ENCODE results near the gene NT5E.

NT5E gene

GRCh38 chr6:85498596-85499258 is 48.8 kb downstream of the NT5E start (continued):
- TF ChIP-seq PRDM2 (tag by site-specific recombination; IDR thresholded peaks at IDR 0.05; ENCODE audit: borderline replicate concordance), result no peak
- peak; percentile 85 for TF ChIP-seq PRDM10 (tag by site-specific recombination; IDR thresholded peaks at IDR 0.05)
- no peak for TF ChIP-seq RBAK (tag by site-specific recombination; IDR thresholded peaks at IDR 0.05)
- TF ChIP-seq PRDM1 (tag by site-specific recombination; IDR thresholded peaks at IDR 0.05), result no peak
- TF ChIP-seq ZBTB48 (tag by site-specific recombination; IDR thresholded peaks at IDR 0.05), result no peak
- no peak for TF ChIP-seq ZNF560 (tag by site-specific recombination; IDR thresholded peaks at IDR 0.05; ENCODE audit: borderline replicate concordance)
- TF ChIP-seq ZNF514 (tag by site-specific recombination; IDR thresholded peaks at IDR 0.05), result no peak
- TF ChIP-seq ZNF239 (tag by site-specific recombination; IDR thresholded peaks at IDR 0.05), result no peak
- peak; percentile 37; the same call in 1 of the 2 replicates for TF ChIP-seq ZNF610 (tag by site-specific recombination; IDR thresholded peaks at IDR 0.05; ENCODE audit: borderline replicate concordance)
- TF ChIP-seq ZNF132 (tag by site-specific recombination; IDR thresholded peaks at IDR 0.05; ENCODE audit: borderline replicate concordance), result no peak
- no peak for TF ChIP-seq ZNF274 (IDR thresholded peaks at IDR 0.05; ENCODE audit: low read length)
- no peak for TF ChIP-seq ZNF274 (tag by site-specific recombination; IDR thresholded peaks at IDR 0.05; ENCODE audit: borderline replicate concordance)
- TF ChIP-seq ZNF624 (tag by site-specific recombination; IDR thresholded peaks at IDR 0.05), result no peak
- peak; percentile 54 for TF ChIP-seq ZNF184 (tag by site-specific recombination; IDR thresholded peaks at IDR 0.05)
- TF ChIP-seq ZNF677 (tag by site-specific recombination; IDR thresholded peaks at IDR 0.05), result peak; percentile 48; the same call in 1 of the 2 replicates
- TF ChIP-seq ZNF513 (tag by site-specific recombination; IDR thresholded peaks at IDR 0.05), result no peak
- no peak for TF ChIP-seq ZNF664 (tag by site-specific recombination; IDR thresholded peaks at IDR 0.05)
- peak; percentile 55; the same call in 1 of the 2 replicates for TF ChIP-seq ZNF561 (tag by site-specific recombination; IDR thresholded peaks at IDR 0.05; ENCODE audit: borderline replicate concordance)
- peak; percentile 17 for TF ChIP-seq GLIS1 (tag by site-specific recombination; IDR thresholded peaks at IDR 0.05)
- TF ChIP-seq ZNF777 (tag by site-specific recombination; IDR thresholded peaks at IDR 0.05; ENCODE audit: borderline replicate concordance), result no peak
- no peak for TF ChIP-seq ZNF19 (tag by site-specific recombination; IDR thresholded peaks at IDR 0.05; ENCODE audit: low read depth)
- TF ChIP-seq ZNF202 (tag by site-specific recombination; IDR thresholded peaks at IDR 0.05; ENCODE audit: borderline replicate concordance), result no peak
- TF ChIP-seq ZNF692 (tag by site-specific recombination; IDR thresholded peaks at IDR 0.05), result peak; percentile 79
- 0 out of 2 replicates have a peak, but pooled peaks have one; percentile 41 for TF ChIP-seq KLF10 (tag by site-specific recombination; IDR thresholded peaks at IDR 0.05)
- TF ChIP-seq ZBTB8A (tag by site-specific recombination; IDR thresholded peaks at IDR 0.05), result no peak
- no peak for TF ChIP-seq EGR2 (tag by site-specific recombination; IDR thresholded peaks at IDR 0.05; ENCODE audit: low read depth)
- TF ChIP-seq ZNF266 (tag by site-specific recombination; IDR thresholded peaks at IDR 0.05; ENCODE audit: low read depth), result no peak
- TF ChIP-seq ZNF600 (tag by site-specific recombination; IDR thresholded peaks at IDR 0.05), result peak; percentile 28; the same call in 1 of the 2 replicates
- peak; percentile 74; the same call in 1 of the 2 replicates for TF ChIP-seq ZNF549 (tag by site-specific recombination; IDR thresholded peaks at IDR 0.05)
